HG03378 (cell line): Measurements from ENCODE around the gene CPNE2.
"Not testable (repeated sequence)": the region's sequence is repeated elsewhere in the genome, so short reads cannot be mapped to it uniquely, and the experiment has no call there.

Experiments used
- ATAC-seq: cut with Tn5 transposase; IDR thresholded peaks from one replicate; pipeline ENCODE4 v1.9.1; 2021; ENCODE audit warnings: mild to moderate bottlenecking, moderate library complexity; ENCODE audit not compliant: unreplicated experiment

Gene CPNE2

GRCh38 chr16:57096192-57096591 lies 3.8 kb downstream of the CPNE2 start:
- no peak for ATAC-seq

GRCh38 chr16:57096793-57097192 lies 4.4 kb downstream of the CPNE2 start:
- ATAC-seq: no peak

- no peak for ATAC-seq
These were observed 5.9 kb downstream of the CPNE2 start for GRCh38 chr16:57098188-57098841.

GRCh38 chr16:57099965-57100364 lies 7.6 kb downstream of the CPNE2 start:
- not testable (repeated sequence) for ATAC-seq

- ATAC-seq: no peak
These were observed 8.1 kb downstream of the CPNE2 start for GRCh38 chr16:57100445-57100844.

- no peak for ATAC-seq
These were observed 10.8 kb downstream of the CPNE2 start for GRCh38 chr16:57102888-57103851.

- no peak for ATAC-seq
These were observed 12.3 kb downstream of the CPNE2 start for GRCh38 chr16:57104706-57105105.

GRCh38 chr16:57105184-57105583 lies 12.8 kb downstream of the CPNE2 start:
- ATAC-seq: no peak

- no peak for ATAC-seq
These were observed 14.4 kb downstream of the CPNE2 start for GRCh38 chr16:57106767-57107166.

GRCh38 chr16:57107321-57107922 lies 15.0 kb downstream of the CPNE2 start:
- no peak for ATAC-seq

GRCh38 chr16:57108432-57108831 lies 16.0 kb downstream of the CPNE2 start:
- no peak for ATAC-seq

GRCh38 chr16:57109259-57110105 lies 17.1 kb downstream of the CPNE2 start:
- ATAC-seq: not testable (repeated sequence)

GRCh38 chr16:57110937-57111336 lies 18.6 kb downstream of the CPNE2 start:
- no peak for ATAC-seq

- no peak for ATAC-seq
These were observed 19.0 kb downstream of the CPNE2 start for GRCh38 chr16:57111420-57111819.

- no peak for ATAC-seq
These were observed 20.1 kb downstream of the CPNE2 start for GRCh38 chr16:57112403-57113041.

GRCh38 chr16:57113042-57113453 lies 20.7 kb downstream of the CPNE2 start:
- ATAC-seq: no peak

- no peak for ATAC-seq
These were observed 21.3 kb downstream of the CPNE2 start for GRCh38 chr16:57113664-57114063.

GRCh38 chr16:57115168-57115513 lies 22.8 kb downstream of the CPNE2 start:
- ATAC-seq: no peak

GRCh38 chr16:57115514-57116182 lies 23.3 kb downstream of the CPNE2 start:
- no peak for ATAC-seq
